Osteocyte (in vitro differentiated cells): ENCODE data around the gene MTOR. TPM values are rescaled to one million over a fixed set of nuclear protein-coding genes. Genes with fewer than 3 reads are reported as not detected.
"Not testable (repeated sequence)": the region's sequence is repeated elsewhere in the genome, so short reads cannot be mapped to it uniquely, and the experiment has no call there.

Experiments
- DNase-seq: peaks from one replicate; pipeline ENCODE4 v3.0.0; 2021; ENCODE audit warnings: mixed read lengths; ENCODE audit not compliant: unreplicated experiment; ENCODE audit errors: extremely low spot score
- H3K27ac Mint-ChIP-seq: one replicate; pipeline ENCODE4 v1.8.0; 2021; ENCODE audit warnings: mild to moderate bottlenecking, mixed read lengths; ENCODE audit not compliant: unreplicated experiment
- H3K27me3 Mint-ChIP-seq: one replicate; pipeline ENCODE4 v1.8.0; 2021; ENCODE audit warnings: mixed read lengths; ENCODE audit not compliant: unreplicated experiment
- H3K36me3 Mint-ChIP-seq: one replicate; pipeline ENCODE4 v1.8.0; 2021; ENCODE audit warnings: mixed read lengths; ENCODE audit not compliant: unreplicated experiment
- H3K4me1 Mint-ChIP-seq: one replicate; pipeline ENCODE4 v1.8.0; 2021; ENCODE audit warnings: mixed read lengths; ENCODE audit not compliant: unreplicated experiment
- H3K4me3 Mint-ChIP-seq: one replicate; pipeline ENCODE4 v1.8.0; 2021; ENCODE audit warnings: mild to moderate bottlenecking, moderate library complexity, mixed read lengths; ENCODE audit not compliant: unreplicated experiment
- H3K9me3 Mint-ChIP-seq: one replicate; pipeline ENCODE4 v1.8.0; 2021; ENCODE audit warnings: mixed read lengths; ENCODE audit not compliant: unreplicated experiment
- total RNA-seq: library from RNA; stranded (reverse); gene quantifications from 2 replicates; pipeline ENCODE4 v1.2.1, GENCODE V29; 2021
- TF ChIP-seq, protein P1 (sequence below): fragments of 200-600 bp; sonication (generic); IDR thresholded peaks from 2 replicates; pipeline ENCODE4 v1.5.0; 2021; ENCODE audit warnings: antibody characterized with exemption, mild to moderate bottlenecking, moderate library complexity

Gene MTOR
- total RNA-seq, 1 donor from 2014 or later: 42.1 TPM

DNA sequence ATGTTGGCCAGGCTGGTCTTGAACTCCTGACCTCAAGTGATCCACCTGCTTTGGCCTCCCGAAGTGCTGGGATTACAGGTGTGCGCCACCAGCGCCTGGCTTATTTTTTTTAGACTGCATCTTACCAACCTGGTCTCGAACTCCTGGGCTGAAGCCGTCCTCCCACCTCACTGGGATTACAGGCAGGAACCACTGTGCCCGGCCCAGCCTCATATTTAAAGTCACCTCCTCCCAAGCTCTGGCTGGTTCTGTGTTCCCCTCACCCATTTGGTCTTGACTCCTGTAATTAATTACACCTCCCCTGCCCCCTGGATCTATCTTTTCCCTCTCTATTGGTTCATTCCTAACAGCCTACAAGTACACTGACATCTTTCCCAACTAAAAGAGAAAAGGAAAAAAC, 161.0 kb downstream of the MTOR start:
- DNase-seq: no peak

DNA sequence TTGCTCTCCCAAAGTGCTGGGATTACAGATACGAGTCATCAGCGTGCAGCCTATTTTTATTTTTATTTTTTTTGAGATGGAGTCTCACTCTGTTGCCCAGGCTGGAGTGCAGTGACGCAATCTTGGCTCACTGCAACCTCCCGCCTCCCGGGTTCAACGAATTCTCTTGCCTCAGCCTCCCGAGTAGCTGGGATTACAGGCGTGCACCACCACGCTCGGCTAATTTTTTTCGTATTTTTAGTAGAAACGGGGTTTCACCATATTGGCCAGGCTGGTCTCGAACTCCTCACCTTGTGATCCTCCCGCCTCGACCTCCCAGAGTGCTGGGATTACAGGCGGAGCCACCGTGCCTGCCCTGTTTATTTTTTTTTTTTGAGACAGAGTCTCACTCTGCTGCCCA, 161.5 kb downstream of the MTOR start:
- H3K9me3 Mint-ChIP-seq, DNase-seq, H3K27ac Mint-ChIP-seq, H3K27me3 Mint-ChIP-seq, H3K36me3 Mint-ChIP-seq, H3K4me3 Mint-ChIP-seq: not testable (repeated sequence)
- H3K4me1 Mint-ChIP-seq: peaks cover 10% of the 10 kb centered on the region

More for the DNA sequence above, 161.0 kb downstream of the MTOR start:
- H3K36me3 Mint-ChIP-seq: peaks cover 6% of the 10 kb centered on the region
- H3K4me1 Mint-ChIP-seq: peaks cover 10% of the 10 kb centered on the region
- TF ChIP-seq, protein P1, sequence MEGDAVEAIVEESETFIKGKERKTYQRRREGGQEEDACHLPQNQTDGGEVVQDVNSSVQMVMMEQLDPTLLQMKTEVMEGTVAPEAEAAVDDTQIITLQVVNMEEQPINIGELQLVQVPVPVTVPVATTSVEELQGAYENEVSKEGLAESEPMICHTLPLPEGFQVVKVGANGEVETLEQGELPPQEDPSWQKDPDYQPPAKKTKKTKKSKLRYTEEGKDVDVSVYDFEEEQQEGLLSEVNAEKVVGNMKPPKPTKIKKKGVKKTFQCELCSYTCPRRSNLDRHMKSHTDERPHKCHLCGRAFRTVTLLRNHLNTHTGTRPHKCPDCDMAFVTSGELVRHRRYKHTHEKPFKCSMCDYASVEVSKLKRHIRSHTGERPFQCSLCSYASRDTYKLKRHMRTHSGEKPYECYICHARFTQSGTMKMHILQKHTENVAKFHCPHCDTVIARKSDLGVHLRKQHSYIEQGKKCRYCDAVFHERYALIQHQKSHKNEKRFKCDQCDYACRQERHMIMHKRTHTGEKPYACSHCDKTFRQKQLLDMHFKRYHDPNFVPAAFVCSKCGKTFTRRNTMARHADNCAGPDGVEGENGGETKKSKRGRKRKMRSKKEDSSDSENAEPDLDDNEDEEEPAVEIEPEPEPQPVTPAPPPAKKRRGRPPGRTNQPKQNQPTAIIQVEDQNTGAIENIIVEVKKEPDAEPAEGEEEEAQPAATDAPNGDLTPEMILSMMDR: no peak
- no peak overlapping the region for H3K27ac Mint-ChIP-seq
- no peaks in the 10 kb centered on the region for H3K9me3 Mint-ChIP-seq
- H3K4me3 Mint-ChIP-seq: peak overlapping the region; percentile 15
- H3K27me3 Mint-ChIP-seq: no peaks in the 10 kb centered on the region

DNA sequence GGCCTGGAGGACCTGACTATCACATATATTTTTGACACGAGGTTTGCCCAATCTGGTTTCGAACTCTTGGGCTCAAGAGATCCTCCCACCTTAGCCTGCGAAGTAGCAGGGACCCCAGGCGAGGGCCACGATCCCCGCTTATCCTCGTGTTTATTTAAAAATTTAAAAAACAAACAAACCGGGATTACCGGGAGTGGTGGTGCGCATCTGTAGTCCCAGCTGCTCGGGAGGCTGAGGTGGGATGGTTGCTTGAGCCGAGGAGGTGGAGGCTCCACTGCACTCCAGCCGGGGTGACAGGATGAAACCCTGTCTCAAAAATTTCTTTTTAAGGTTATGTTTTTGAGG, 162.2 kb downstream of the MTOR start:
- Mint-ChIP-seq H3K27ac (peak overlapping the region; percentile 91), H3K4me1 (peaks cover 10% of the 10 kb centered on the region), H3K9me3 (no peaks in the 10 kb centered on the region), H3K27me3 (no peaks in the 10 kb centered on the region), H3K36me3 (peaks cover 8% of the 10 kb centered on the region), H3K4me3 (peak overlapping the region; percentile 92)
- TF ChIP-seq, protein P1: no peak
- DNase-seq: no peak

DNA sequence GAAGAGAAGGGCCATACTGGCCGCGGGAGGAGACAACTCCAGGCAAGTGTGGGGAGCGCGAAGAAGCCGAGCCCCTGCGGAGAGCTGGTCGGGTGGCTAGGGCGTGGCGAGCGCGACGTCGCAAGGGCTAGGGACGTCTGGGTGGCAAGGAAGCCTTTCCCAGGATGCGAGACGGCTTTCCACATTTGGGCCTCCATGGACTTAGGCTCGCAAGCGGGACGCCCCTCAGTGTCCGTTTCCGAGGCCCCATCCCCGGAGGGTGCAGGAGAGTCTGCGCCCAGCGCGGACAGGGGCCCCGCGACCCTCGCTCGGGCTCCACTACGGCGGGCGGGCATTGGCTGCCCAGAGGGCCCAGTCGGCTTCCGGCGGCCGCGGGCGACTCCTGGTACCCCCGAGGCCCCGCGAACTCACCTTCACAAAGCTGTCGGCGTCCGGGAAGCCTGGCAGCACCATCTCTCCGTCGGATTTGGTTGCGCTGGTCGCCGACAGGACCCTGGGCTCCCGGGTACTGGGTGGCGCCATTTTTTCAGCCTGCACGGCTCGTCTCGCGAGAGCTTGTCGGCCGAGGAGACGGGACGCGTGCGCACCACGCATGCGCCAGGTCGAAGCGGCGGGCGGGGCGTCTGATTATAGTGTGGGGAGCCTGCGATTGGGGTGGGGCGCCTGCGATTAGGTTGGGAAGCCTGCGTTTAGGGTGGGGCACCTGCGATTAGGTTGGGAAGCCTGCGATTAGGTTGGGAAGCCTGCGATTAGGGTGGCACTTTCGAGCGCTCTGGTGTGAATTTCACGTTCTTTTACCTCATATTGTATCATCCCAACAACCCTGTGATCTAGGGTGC, 162.8 kb downstream of the MTOR start, which contains the start of gene EXOSC10:
Gene EXOSC10, minus strand, starts transcription at position 560 of the 839 bp plus-strand sequence. Its CDS starts 38 bp downstream, at position 522.
- Mint-ChIP-seq H3K4me1 (peaks cover 10% of the 10 kb centered on the region), H3K27ac (peak within 1 kb of the TSS; percentile 91), H3K4me3 (peak within 1 kb of the TSS; percentile 92), H3K27me3 (no peaks in the 10 kb centered on the region), H3K9me3 (no peaks in the 10 kb centered on the region), H3K36me3 (peaks cover 8% of the 10 kb centered on the region)
- peak; percentile 98 for DNase-seq
- TF ChIP-seq, protein P1: no peak

DNA sequence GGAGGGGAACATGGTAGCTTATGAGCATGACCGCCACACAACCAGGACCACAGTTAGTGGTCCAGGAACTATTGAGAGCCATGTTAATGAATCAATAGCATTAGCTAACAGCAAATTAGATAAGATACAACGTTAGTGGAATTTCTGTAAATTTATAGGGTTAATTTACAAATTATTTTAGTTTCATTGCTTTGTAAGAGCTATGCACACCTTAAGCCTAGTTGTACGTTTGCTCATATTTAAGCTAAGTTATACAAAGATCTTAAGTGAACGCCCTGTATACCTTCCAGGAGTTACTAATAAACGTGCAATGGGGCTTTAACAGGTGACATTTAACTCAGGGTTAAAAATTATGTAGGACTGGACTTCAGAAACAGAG, 163.4 kb downstream of the MTOR start:
- DNase-seq: no peak
- Mint-ChIP-seq H3K4me3 (peak overlapping the region; percentile 92), H3K27me3 (no peaks in the 10 kb centered on the region), H3K27ac (peak overlapping the region; percentile 78), H3K36me3 (peaks cover 8% of the 10 kb centered on the region), H3K4me1 (peaks cover 10% of the 10 kb centered on the region), H3K9me3 (no peaks in the 10 kb centered on the region)
- TF ChIP-seq, protein P1: no peak

DNA sequence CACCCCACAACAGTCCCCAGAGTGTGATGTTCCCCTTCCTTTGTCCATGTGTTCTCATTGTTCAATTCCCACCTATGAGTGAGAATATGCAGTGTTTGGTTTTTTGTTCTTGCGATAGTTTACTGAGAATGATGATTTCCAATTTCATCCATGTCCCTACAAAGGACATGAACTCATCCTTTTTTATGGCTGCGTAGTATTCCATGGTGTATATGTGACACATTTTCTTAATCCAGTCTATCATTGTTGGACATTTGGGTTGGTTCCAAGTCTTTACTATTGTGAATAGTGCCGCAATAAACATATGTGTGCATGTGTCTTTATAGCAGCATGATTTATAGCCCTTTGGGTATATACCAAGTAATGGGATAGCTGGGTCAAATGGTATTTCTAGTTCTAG, 178.6 kb downstream of the MTOR start:
- H3K27ac Mint-ChIP-seq, H3K4me3 Mint-ChIP-seq, H3K27me3 Mint-ChIP-seq, H3K4me1 Mint-ChIP-seq, H3K9me3 Mint-ChIP-seq, DNase-seq: not testable (repeated sequence)
- peaks cover 49% of the 10 kb centered on the region for H3K36me3 Mint-ChIP-seq
